ENCODE data around the gene ITIH2. TPM values are rescaled to one million over a fixed set of nuclear protein-coding genes. Genes with fewer than 3 reads are reported as not detected.

ITIH2 gene
- total and polyA plus RNA-seq, 9 of the 15 experiments (the other 6 are each of a cell fraction or from before 2014, with no cell fraction given): 0.66 TPM; not detected in 8

- no peak for TF ChIP-seq MEF2A (IDR thresholded peaks at IDR 0.05; ENCODE audit: control insufficient read depth, low read depth, low read length)
- TF ChIP-seq RBM25 (IDR thresholded peaks at IDR 0.05; ENCODE audit: low read depth, low read length, severe bottlenecking): no peak
- no peak for TF ChIP-seq TFAP4 (CRISPR knock-in tag; IDR thresholded peaks at IDR 0.05; ENCODE audit: borderline replicate concordance)
Measured at GRCh38 chr10:7708832-7709231, 5.7 kb downstream of the ITIH2 start (continued).

GRCh38 chr10:7710446-7710845, 7.3 kb downstream of the ITIH2 start:
- Histone ChIP-seq H3K4me1 (replicated peaks in 1 of 2; ENCODE audit: control insufficient read depth in 2 of 2, insufficient read depth in 2 of 2, low read length in 2 of 2) (no peaks in the 10 kb centered on the region), H3K27ac (ENCODE audit: extremely low read depth, low read depth, low read length) (no peak overlapping the region), H2AFZ (ENCODE audit: low read depth, low read length) (no peak overlapping the region), H3K79me2 (ENCODE audit: control insufficient read depth, insufficient read depth, low read length) (no peaks in the 10 kb centered on the region), H3K4me3 (no peak overlapping the region), H3K27me3 (ENCODE audit: control insufficient read depth in 2 of 2, insufficient read depth in 2 of 2, low read length in 2 of 2) (peaks cover 32 to 33% of the 10 kb centered on the region in 2 experiments), H3K9me3 (replicated peaks; ENCODE audit: control insufficient read depth, insufficient read depth, low read depth, low read length) (no peaks in the 10 kb centered on the region), H3K36me3 (ENCODE audit: control insufficient read depth, insufficient read depth, low read length) (no peaks in the 10 kb centered on the region), H3K9ac (ENCODE audit: insufficient read depth in 1 of 2, low read depth in 2 of 2, low read length in 2 of 2) (no peak overlapping the region), H4K20me1 (replicated peaks; ENCODE audit: control insufficient read depth, insufficient read depth, low read length) (no peaks in the 10 kb centered on the region), H3K9me1 (ENCODE audit: control insufficient read depth, insufficient read depth, low read length) (no peaks in the 10 kb centered on the region), H3K4me2 (ENCODE audit: insufficient read depth, low read length) (no peak overlapping the region)
- DNase-seq (ENCODE audit: extremely low read depth in 1 of 4, low spot score in 3 of 4): no peak
- ChIA-PET POLR2A (no interaction called here), CTCF (ENCODE audit: low intra/inter-chr PET ratio) (no interaction called here)
- FAIRE-seq: no peak
- WGBS (ENCODE audit: insufficient coverage, low coverage, missing lambda C conversion rate): 0% methylated on average over 1 of the region's 1 CpG
- ATAC-seq: no peak
- intact Hi-C loops (cut with micrococcal nuclease): no loop called here
- in situ Hi-C loops (cut with MboI): no loop called here
- BruUV-seq (replicated peaks): no TSS peak
- TF ChIP-seq U2AF2 (optimal IDR thresholded peaks at IDR 0.05; ENCODE audit: low read depth, low read length) (no peak), RCOR1 (IDR thresholded peaks at IDR 0.05; ENCODE audit: borderline replicate concordance in 1 of 2, low read depth in 2 of 2, low read length in 2 of 2) (no peak), TAF9B (IDR thresholded peaks at IDR 0.05; ENCODE audit: partially characterized antibody) (no peak), ZBED1 (IDR thresholded peaks at IDR 0.05) (no peak), ZC3H4 (CRISPR knock-in tag; IDR thresholded peaks at IDR 0.05; ENCODE audit: borderline replicate concordance) (no peak), TRIM25 (IDR thresholded peaks at IDR 0.05; ENCODE audit: borderline replicate concordance) (no peak), ZSCAN32 (CRISPR knock-in tag; IDR thresholded peaks at IDR 0.05) (no peak), ZNF444 (CRISPR knock-in tag; IDR thresholded peaks at IDR 0.05) (no peak), SOX6 (IDR thresholded peaks at IDR 0.05) (no peak), ZNF592 (IDR thresholded peaks at IDR 0.05) (no peak), RAD51 (IDR thresholded peaks at IDR 0.05; ENCODE audit: borderline replicate concordance, low read depth) (no peak), SIRT6 (IDR thresholded peaks at IDR 0.05; ENCODE audit: low read depth, low read length) (no peak)

Data from K562 (cell line).